IMR-90 (cell line): Measurements from ENCODE around the gene KRABD2.

Source experiments
- ATAC-seq: fragments of 200-7000 bp; cut with Tn5 transposase; 2 replicates; pipeline ENCODE4 v1.9.1; 2020; ENCODE audit warnings: low read depth, mild to moderate bottlenecking, moderate library complexity
- BruUV-seq: library from RNA; stranded (reverse); fragments of 400-500 nt; replicated peaks from 2 replicates; lab custom pipeline; 2021; lab: Mats Ljungman, UMichigan
- CTCF ChIA-PET: fragments of 300-600 bp; formaldehyde crosslinking; extraction: SDS; loops from one replicate; lab custom pipeline; 2021; ENCODE audit warnings: antibody characterized with exemption; lab: Yijun Ruan, JAX
- POLR2A ChIA-PET: fragments of 300-600 bp; sonication (Branson Sonifier 250); formaldehyde crosslinking; loops from one replicate; lab custom pipeline; 2022; ENCODE audit warnings: antibody characterized with exemption; ENCODE audit not compliant: unreplicated experiment; lab: Charles Lee
- DNase-seq: peaks from one replicate; pipeline ENCODE4 v3.0.0; 2013
- H2AFZ ChIP-seq: replicated peaks from 2 replicates; pipeline ENCODE3; 2013; ENCODE audit warnings: low read length, mild to moderate bottlenecking; ENCODE audit not compliant: poor library complexity
- H2AK5ac ChIP-seq: 2 replicates; pipeline ENCODE4 v1.6.1; 2013; ENCODE audit warnings: low read depth, low read length, inconsistent platforms
- H2AK9ac ChIP-seq: replicated peaks from 2 replicates; pipeline ENCODE3; 2013; ENCODE audit warnings: mild to moderate bottlenecking, low read depth, low read length, moderate library complexity; ENCODE audit not compliant: poor library complexity
- H2BK120ac ChIP-seq: 2 replicates; pipeline ENCODE4 v1.6.1; 2013; ENCODE audit warnings: low read depth, low read length, inconsistent platforms
- H2BK15ac ChIP-seq: 3 replicates; pipeline ENCODE4 v1.6.1; 2013; ENCODE audit warnings: low read depth, low read length, inconsistent platforms
- H2BK20ac ChIP-seq: 2 replicates; pipeline ENCODE4 v1.6.1; 2013; ENCODE audit warnings: low read depth, mild to moderate bottlenecking, inconsistent platforms, low read length, moderate library complexity
- H2BK5ac ChIP-seq: 2 replicates; pipeline ENCODE4 v1.6.1; 2013; ENCODE audit warnings: mild to moderate bottlenecking, low read depth, low read length, inconsistent platforms; ENCODE audit not compliant: poor library complexity, severe bottlenecking
- H3K14ac ChIP-seq: replicated peaks from 2 replicates; pipeline ENCODE4 v1.6.1; 2013; ENCODE audit warnings: low read depth, low read length, inconsistent platforms
- H3K18ac ChIP-seq: 2 replicates; pipeline ENCODE4 v1.6.1; 2013; ENCODE audit warnings: low read depth, low read length, control low read depth
- H3K23ac ChIP-seq: 2 replicates; pipeline ENCODE4 v1.6.1; 2013; ENCODE audit warnings: low read depth, low read length, inconsistent platforms
- H3K27ac ChIP-seq: 2 replicates; pipeline ENCODE4 v1.5.1; 2013; ENCODE audit warnings: mild to moderate bottlenecking, control low read depth, low read length; ENCODE audit not compliant: insufficient read depth
- H3K27me3 ChIP-seq: 2 replicates; pipeline ENCODE4 v1.6.1; 2013; ENCODE audit warnings: low read length; ENCODE audit not compliant: control insufficient read depth, insufficient read depth
- H3K36me3 ChIP-seq: 2 replicates; pipeline ENCODE4 v1.6.1; 2013; ENCODE audit warnings: low read length, mixed read lengths; ENCODE audit not compliant: control insufficient read depth, insufficient read depth
- H3K4ac ChIP-seq: 2 replicates; pipeline ENCODE4 v1.6.1; 2013; ENCODE audit warnings: low read depth, low read length, inconsistent platforms
- H3K4me1 ChIP-seq: 2 replicates; pipeline ENCODE4 v1.6.1; 2013; ENCODE audit warnings: low read length, mixed read lengths; ENCODE audit not compliant: control insufficient read depth, insufficient read depth
- H3K4me2 ChIP-seq: 2 replicates; pipeline ENCODE4 v1.6.1; 2013; ENCODE audit warnings: low read depth, mild to moderate bottlenecking, control low read depth, low read length, moderate library complexity
- H3K4me3 ChIP-seq: 2 replicates; pipeline ENCODE4 v1.5.1; 2013; ENCODE audit warnings: low read depth, mild to moderate bottlenecking, control low read depth, low read length, moderate library complexity; ENCODE audit not compliant: insufficient read depth
- H3K56ac ChIP-seq: 2 replicates; pipeline ENCODE4 v1.6.1; 2013; ENCODE audit warnings: low read length, inconsistent platforms; ENCODE audit not compliant: insufficient read depth; ENCODE audit errors: extremely low read depth
- H3K79me1 ChIP-seq, 2 experiments: 2 replicates each; pipeline ENCODE4 v1.6.1; 2013; ENCODE audit warnings: low read length in 2 of 2, inconsistent platforms in 1 of 2, low read depth in 1 of 2
- H3K9ac ChIP-seq: 2 replicates; pipeline ENCODE4 v1.6.1; 2013; ENCODE audit warnings: low read depth, low read length, control low read depth
- H3K9me1 ChIP-seq: 2 replicates; pipeline ENCODE4 v1.6.1; 2013; ENCODE audit warnings: low read length, inconsistent platforms; ENCODE audit not compliant: insufficient read depth
- H3K9me3 ChIP-seq: 2 replicates; pipeline ENCODE4 v1.6.1; 2013; ENCODE audit warnings: low read length; ENCODE audit not compliant: control insufficient read depth, insufficient read depth
- H4K20me1 ChIP-seq: 2 replicates; pipeline ENCODE4 v1.6.1; 2013; ENCODE audit warnings: low read length, inconsistent platforms; ENCODE audit not compliant: insufficient read depth
- H4K5ac ChIP-seq: 2 replicates; pipeline ENCODE4 v1.6.1; 2013; ENCODE audit warnings: mild to moderate bottlenecking, low read depth, low read length, control low read depth
- H4K8ac ChIP-seq, 2 experiments: 2 replicates each; pipeline ENCODE4 v1.6.1; 2013; ENCODE audit warnings: low read depth in 2 of 2, low read length in 2 of 2, control low read depth in 1 of 2, inconsistent platforms in 1 of 2
- H4K91ac ChIP-seq: 2 replicates; pipeline ENCODE4 v1.6.1; 2013; ENCODE audit warnings: low read depth, low read length, inconsistent platforms; ENCODE audit not compliant: insufficient read depth
- BHLHE40 ChIP-seq: fragments of 150-350 bp; IDR thresholded peaks from 2 replicates; pipeline ENCODE4 v1.6.1; 2016; ENCODE audit warnings: mild to moderate bottlenecking, low read depth, low read length
- CEBPB ChIP-seq: IDR thresholded peaks from 2 replicates; pipeline ENCODE4 v1.6.1; 2012; ENCODE audit warnings: low read depth, low read length, improper control_type of control experiment
- CHD1 ChIP-seq: IDR thresholded peaks from 2 replicates; pipeline ENCODE4 v1.6.1; 2012; ENCODE audit warnings: low read depth, low read length, improper control_type of control experiment
- CTCF ChIP-seq: conservative IDR thresholded peaks from 2 replicates; pipeline ENCODE4 v1.5.1; 2012; ENCODE audit warnings: mild to moderate bottlenecking, low read depth, low read length, improper control_type of control experiment
- FOS ChIP-seq: fragments of 150-350 bp; IDR thresholded peaks from 2 replicates; pipeline ENCODE4 v1.6.1; 2016; ENCODE audit warnings: low read depth, low read length
- MAFK ChIP-seq: IDR thresholded peaks from 2 replicates; pipeline ENCODE4 v1.6.1; 2012; ENCODE audit warnings: low read depth, low read length, improper control_type of control experiment
- MAZ ChIP-seq: IDR thresholded peaks from 2 replicates; pipeline ENCODE4 v1.6.1; 2012; ENCODE audit warnings: low read depth, mild to moderate bottlenecking, low read length, improper control_type of control experiment, moderate library complexity, borderline replicate concordance
- NFE2L2 ChIP-seq: fragments of 150-350 bp; IDR thresholded peaks from 2 replicates; pipeline ENCODE4 v1.6.1; 2016; ENCODE audit warnings: low read depth, mild to moderate bottlenecking, low read length
- RAD21 ChIP-seq: IDR thresholded peaks from 2 replicates; pipeline ENCODE4 v1.6.1; 2012; ENCODE audit warnings: low read length, improper control_type of control experiment
- RCOR1 ChIP-seq: IDR thresholded peaks from 2 replicates; pipeline ENCODE4 v1.6.1; 2012; ENCODE audit warnings: mild to moderate bottlenecking, low read length, improper control_type of control experiment; ENCODE audit not compliant: insufficient replicate concordance
- RFX5 ChIP-seq: IDR thresholded peaks from 2 replicates; pipeline ENCODE4 v1.8.0; 2012; ENCODE audit warnings: low read depth, mild to moderate bottlenecking, low read length, moderate library complexity
- SMC3 ChIP-seq: fragments of 150-350 bp; IDR thresholded peaks from 2 replicates; pipeline ENCODE4 v1.6.1; 2016; ENCODE audit warnings: low read depth, mild to moderate bottlenecking, antibody characterized with exemption, low read length, moderate library complexity
- USF2 ChIP-seq: fragments of 150-350 bp; IDR thresholded peaks from 2 replicates; pipeline ENCODE4 v1.6.1; 2017; ENCODE audit warnings: mild to moderate bottlenecking, antibody characterized with exemption, low read length, low read depth
- WGBS, 2 experiments: methylation state at CpG; one replicate each; pipeline versions ENCODE4 v1.1.5 to v1.1.7; 2013; ENCODE audit warnings: missing lambda C conversion rate in 2 of 2; ENCODE audit not compliant: insufficient read length in 1 of 2; ENCODE audit errors: extremely low coverage in 2 of 2; 5-methylcytosine and 5-hydroxymethylcytosine counted together
- dilution Hi-C: fragments of 300-500 bp; cut with HindIII; formaldehyde crosslinking; loops from one replicate; pipeline ENCODE4 v1.14.3; 2018; ENCODE audit warnings: low sequenced_read_pairs; ENCODE audit not compliant: unreplicated experiment
- in situ Hi-C: fragments of 300-500 bp; cut with MboI; formaldehyde crosslinking; loops from 3 replicates; pipeline ENCODE4 v1.14.3; 2019; ENCODE audit warnings: low sequenced_read_pairs, inconsistent platforms, mixed read lengths
- intact Hi-C: fragments of 100-400 bp; cut with micrococcal nuclease; formaldehyde crosslinking; loops from 2 replicates; pipeline ENCODE4 v1.10.0; 2022
- TF ChIP-seq, protein P1 (sequence below): fragments of 150-350 bp; IDR thresholded peaks from 2 replicates; pipeline ENCODE4 v1.6.1; 2016; ENCODE audit warnings: low read depth, mild to moderate bottlenecking, low read length, moderate library complexity, borderline replicate concordance

Gene KRABD2

DNA sequence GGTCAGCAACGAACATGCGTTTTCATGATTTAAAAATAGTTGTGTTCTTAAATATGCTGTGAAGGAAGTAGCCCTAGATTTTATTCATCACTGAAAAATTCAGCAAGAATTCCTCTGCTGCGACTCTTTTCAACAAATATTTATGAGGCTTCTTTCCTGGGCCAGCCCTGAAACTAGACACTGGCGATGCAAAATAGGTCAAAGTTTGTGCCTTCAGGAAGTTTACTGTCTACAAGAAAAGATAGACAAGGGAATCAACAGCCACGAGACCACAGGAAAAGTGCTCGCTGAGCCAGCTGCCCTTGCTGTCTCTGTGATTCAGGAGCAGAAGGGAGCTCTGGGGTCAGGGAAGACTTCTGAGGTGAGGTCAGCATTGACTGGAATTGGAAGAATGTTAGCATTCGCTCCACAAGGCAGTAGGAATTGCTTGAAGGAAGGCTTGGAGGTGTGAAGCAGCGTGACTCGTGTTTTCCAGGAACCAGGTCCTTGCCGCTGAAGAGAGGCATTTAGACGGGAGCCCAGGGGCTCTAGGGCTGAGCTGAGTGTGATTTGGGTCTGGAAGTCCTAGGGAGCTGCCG, 8.4 kb upstream of the KRABD2 start:
- no CpG with 5 or more reads among the region's 12 CpGs for WGBS, 2 experiments
- Histone ChIP-seq H2BK15ac (peak overlapping the region; percentile 75; the same call in 2 of the 3 replicates), H3K9me3 (no peaks in the 10 kb centered on the region), H3K9me1 (peaks cover 4% of the 10 kb centered on the region), H2AK5ac (peak overlapping the region; percentile 88), H3K4ac (peak overlapping the region; percentile 96), H3K4me2 (peak overlapping the region; percentile 34), H3K23ac (peak overlapping the region; percentile 97), H4K20me1 (peaks cover 34% of the 10 kb centered on the region; the same call in 1 of the 2 replicates), H2BK120ac (peak overlapping the region; percentile 98), H3K14ac (peak overlapping the region; percentile 95), H4K8ac (peak overlapping the region; percentile 38 to 86), H4K5ac (peak overlapping the region; percentile 2; the same call in 1 of the 2 replicates), H3K56ac (peak overlapping the region; percentile 88; the same call in 1 of the 2 replicates), H3K4me3 (no peak overlapping the region), H2AFZ (peak overlapping the region; percentile 73), H2AK9ac (peak overlapping the region; percentile 45), H3K79me1 (peaks cover 2 to 29% of the 10 kb centered on the region in 2 experiments; a peak in 3 of 4 replicates), H3K4me1 (peaks cover 14% of the 10 kb centered on the region), H2BK5ac (peak overlapping the region; percentile 90), H2BK20ac (peak overlapping the region; percentile 86), H3K9ac (peak overlapping the region; percentile 13), H3K27me3 (no peaks in the 10 kb centered on the region), H3K18ac (peak overlapping the region; percentile 7), H4K91ac (peak overlapping the region; percentile 97), H3K36me3 (peaks cover 13% of the 10 kb centered on the region), H3K27ac (peak overlapping the region; percentile 89)
- ATAC-seq = peak; percentile 48
- TF ChIP-seq USF2 (peak; percentile 9; the same call in 1 of the 2 replicates), RAD21 (no peak), CTCF (no peak), NFE2L2 (0 out of 2 replicates have a peak, but pooled peaks have one; percentile 6), BHLHE40 (peak; percentile 83), MAZ (no peak), RFX5 (no peak), RCOR1 (peak; percentile 21), SMC3 (no peak), FOS (no peak), CHD1 (no peak), MAFK (peak; percentile 12; the same call in 1 of the 2 replicates), CEBPB (no peak)
- TF ChIP-seq, protein P1, sequence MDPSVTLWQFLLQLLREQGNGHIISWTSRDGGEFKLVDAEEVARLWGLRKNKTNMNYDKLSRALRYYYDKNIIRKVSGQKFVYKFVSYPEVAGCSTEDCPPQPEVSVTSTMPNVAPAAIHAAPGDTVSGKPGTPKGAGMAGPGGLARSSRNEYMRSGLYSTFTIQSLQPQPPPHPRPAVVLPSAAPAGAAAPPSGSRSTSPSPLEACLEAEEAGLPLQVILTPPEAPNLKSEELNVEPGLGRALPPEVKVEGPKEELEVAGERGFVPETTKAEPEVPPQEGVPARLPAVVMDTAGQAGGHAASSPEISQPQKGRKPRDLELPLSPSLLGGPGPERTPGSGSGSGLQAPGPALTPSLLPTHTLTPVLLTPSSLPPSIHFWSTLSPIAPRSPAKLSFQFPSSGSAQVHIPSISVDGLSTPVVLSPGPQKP = no peak
- no TSS peak for BruUV-seq
- POLR2A ChIA-PET = no interaction called here
- in situ Hi-C loops = no loop called here
- intact Hi-C loops = loop anchor here (10.0 kb wide), 1 partner anchor 240 kb away; no protein-coding TSS in a partner anchor
- DNase-seq = peak; percentile 93
- CTCF ChIA-PET = interaction anchor here (0.7 kb wide), 1 partner anchor 69 kb away, joined by 3 read pairs; no protein-coding TSS in a partner anchor
- dilution Hi-C loops = no loop called here
